Endometrium (tissue), 2 donors: ENCODE data around the gene FCN2.

Experiments
- FAIRE-seq: peaks from 2 replicates; lab custom pipeline; 2012; peaks lifted over from hg19 to GRCh38; lab: Jason Lieb, UNC
- donor health status: control.
- donor health status: control.

The FCN2 gene

DNA sequence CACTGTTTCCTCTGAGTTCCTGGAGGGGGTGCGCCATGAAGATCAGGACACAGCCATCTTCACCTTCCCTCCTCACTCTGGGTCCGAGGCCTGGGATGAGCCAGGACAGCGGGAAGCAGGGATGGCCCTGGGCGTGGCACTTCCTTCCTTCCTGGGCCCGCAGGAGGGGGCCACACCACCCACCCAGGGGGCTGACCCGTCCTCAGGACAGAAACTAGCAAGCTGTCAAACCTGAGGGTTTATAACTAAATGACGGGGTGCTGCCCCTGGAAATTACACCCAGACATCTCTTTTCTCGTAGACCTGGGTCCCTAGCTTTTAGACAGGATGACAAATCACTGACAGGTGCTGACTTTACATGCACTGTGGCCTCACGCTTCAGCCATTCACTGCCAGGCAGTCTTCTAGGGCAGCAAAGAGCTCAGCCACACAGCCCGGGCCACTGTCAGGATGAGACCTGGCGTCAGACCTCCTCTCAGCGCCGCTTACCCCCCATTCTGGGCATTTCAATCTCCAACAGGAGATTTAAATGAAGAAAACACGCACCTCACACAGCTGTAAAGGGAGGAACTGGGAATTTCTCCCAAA lies 8.1 kb downstream of the FCN2 start:
- no peak for FAIRE-seq

DNA sequence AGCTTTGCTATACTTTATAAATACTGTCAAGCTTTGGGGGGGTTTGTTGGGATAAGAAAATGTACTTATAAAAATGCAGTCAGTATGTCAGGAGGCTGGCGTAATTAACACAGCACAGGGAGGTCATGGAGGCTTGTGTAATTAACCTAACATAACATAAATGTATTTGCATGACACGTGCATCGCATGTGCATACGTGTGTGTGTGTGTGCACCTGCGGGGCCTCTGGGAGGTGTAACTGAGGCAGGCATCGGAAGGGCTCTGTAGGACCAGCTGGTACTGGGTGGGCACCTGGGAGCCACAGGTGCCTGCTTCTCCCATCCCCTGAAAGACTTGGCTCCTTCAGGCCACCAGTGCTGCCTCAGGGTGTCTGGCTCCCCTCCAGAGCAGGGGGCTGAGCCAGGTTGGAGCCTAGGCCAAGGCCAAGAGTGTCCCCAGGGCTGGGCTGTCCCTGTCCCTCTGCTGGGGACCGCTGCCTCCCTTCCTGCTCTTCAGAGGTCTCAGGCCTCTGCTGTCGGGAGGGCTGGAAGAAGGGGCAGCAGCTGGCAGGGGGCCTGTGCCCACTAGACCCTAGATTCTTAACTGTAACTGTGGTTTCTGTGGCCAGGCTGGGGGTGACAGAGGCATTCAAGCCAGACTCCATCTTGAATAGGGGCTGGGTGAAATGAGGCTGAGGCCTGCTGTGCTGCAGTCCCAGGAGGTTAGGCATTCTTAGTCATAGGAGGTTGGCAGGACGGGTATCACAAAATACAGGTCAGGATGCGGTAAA lies 9.0 kb downstream of the FCN2 start:
- no peak for FAIRE-seq

DNA sequence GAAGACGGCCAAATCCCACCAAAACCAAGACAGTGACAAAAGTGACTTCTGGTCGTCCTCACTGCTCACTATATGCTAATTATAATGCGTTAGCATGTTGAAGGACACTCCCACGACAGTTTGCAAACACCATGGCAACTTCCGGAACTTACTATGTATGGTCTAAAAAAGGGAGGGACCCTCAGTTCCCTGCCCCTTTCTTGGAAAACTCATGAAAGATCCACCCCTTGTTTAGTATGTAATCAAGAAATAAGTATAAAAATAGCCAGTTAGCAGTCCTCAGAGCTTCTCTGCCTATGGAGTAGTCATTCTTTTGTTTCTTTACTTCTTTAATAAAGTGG lies 9.5 kb downstream of the FCN2 start:
- no peak for FAIRE-seq

DNA sequence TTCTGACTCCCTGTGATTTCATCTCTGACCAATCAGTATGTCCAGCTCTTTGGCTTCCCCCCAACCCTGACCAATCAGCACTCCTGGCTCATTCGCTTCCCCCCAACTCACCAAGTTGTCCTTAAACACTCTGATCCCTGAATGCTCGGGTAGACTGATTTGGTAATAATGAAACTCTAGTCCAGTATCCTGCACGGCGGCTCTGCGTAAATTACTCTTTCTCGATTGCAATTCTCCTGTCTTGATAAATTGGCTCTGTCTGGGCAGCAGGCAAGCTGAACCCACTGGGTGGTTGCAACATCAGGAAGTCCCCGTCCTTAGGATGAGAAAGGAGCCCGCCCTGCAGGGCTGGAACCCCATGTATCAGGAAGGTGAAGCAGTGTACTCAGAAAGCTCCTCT lies 10.4 kb downstream of the FCN2 start:
- FAIRE-seq = no peak

DNA sequence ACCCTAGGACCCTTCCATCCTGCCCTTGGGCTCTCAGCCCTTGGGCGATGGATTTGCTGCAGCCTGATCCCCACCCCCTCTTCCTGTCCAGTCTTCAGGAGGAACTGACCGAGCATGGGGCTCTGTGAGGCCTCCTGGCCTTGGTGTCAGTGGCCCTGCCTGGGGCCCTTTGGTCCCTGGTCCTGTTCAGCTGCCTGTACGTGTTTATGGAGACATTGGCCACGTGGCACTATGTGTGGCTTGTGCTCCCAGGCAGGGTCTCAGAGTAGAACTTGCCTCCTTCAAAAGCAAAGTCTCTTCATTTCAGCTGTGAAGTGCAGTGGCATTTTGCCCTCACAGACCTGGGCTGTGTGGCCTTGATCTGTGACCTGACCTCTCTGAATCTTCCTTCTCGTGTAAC lies 11.1 kb downstream of the FCN2 start:
- no peak for FAIRE-seq

DNA sequence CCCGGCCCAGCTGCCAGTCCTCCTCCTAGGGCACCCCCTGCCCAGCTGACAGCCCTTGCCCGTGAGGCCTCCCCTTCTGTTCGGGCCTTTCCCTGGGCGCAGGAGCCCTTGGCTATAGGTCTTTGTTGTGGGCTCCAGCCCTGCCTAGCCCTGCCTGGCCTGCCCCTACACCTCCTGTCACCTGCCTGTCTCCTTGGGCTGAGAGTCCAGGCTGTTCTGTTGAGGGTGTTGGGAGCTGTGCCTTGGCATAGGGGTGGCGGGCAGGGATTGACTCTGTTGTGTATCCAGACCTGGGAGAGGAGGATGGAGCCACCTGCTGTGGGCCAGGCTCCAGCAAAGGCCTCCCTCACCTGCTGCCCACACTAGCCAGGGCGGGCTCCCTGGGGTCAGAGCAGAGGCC lies 11.6 kb downstream of the FCN2 start:
- FAIRE-seq = no peak

DNA sequence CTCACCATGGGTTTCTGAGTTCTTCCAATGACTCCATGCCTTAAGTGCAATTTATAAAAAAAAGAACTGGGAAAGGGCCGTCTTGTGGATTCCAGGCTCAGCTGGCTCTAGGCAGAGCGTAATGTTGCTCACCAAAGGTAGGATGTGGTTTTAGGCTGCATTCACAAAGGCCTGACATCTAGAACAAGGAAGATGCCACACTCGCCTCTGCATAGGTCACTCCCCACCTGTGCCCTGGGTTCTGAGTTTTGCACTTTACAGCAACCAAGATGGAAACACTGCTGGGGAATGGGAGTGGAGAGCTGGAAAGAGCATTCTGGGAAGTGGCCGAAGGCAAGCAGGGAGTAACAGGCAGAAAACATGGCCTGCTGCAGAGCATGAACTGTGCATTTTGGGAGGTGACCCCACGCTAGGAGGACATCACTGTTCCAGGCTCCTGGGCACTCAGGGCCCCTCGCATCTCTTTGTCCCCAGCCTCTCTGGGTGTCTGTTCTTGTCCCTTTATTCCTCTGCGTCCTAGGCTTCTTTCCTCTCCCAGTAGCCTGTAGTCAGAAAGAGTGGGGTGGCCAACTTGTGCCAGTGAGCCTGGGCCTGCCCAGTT lies 12.3 kb downstream of the FCN2 start:
- FAIRE-seq = no peak

DNA sequence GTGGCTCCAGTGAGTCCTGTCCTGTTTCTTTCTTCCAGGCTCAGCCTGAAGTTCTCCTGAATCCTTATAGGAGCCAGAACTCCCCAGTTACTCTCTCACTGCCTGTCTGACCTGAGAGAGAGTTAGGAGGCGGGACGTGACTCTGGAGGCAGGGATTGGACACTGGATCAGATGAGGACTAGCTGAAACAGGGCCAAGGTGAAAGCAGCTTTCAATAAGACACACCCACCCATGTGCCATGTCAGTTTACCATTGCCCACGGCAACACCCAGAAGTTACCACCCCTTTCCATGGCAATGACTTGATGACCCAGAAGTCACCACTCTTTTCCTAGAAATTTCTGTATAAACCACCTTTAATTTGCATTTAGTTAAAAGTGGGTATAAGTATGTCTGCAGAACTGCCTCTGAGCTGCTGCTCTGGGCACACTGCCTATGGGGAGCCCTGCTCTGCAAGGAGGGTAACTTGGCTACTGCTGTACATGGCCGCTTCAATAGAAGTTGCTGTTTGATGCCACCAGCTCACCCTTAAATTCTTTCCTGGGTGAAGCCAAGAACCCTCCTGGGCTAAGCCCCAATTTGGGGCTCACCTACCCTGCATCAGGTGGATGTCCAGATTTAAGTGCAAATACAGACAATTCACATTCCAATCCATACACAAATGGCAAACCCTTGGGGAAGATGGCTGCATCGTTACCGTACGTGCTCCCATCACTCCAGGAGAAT lies 13.7 kb downstream of the FCN2 start:
- no peak for FAIRE-seq

DNA sequence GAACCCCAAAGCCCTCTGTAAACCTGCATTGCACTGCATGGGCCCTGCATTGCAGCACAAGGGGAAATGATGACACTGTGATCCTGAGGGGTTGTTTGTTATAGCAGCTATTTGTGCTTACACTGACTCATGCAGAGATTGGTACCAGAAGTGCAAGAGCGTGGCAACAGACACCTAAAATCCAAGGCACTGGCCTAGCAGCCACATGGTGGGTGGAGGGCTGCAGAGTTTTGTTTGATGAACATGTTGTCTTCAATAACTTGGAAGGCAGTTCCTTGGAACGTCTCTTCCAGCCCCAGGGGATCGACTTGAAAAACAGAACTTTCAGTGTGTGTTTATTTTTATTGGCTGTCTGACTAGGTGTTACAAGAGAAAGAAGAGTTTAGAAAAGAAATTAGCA lies 14.5 kb downstream of the FCN2 start:
- FAIRE-seq = no peak

DNA sequence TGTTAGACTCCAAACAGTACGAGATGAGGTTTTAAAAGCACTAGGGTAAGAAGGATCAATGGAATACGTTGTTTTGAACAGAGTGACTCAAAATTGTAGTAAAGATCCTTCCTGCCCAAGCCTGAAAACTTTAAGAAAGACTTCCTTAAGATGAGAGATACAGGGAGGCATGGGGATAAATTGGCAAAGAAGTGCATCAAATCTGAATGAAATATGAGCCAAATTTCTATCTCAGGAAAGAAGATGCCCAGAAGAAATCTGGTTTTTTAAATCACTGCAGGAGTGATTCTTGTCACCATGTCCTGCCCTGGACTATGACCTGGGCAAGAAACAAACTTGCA lies 14.9 kb downstream of the FCN2 start:
- FAIRE-seq = no peak

DNA sequence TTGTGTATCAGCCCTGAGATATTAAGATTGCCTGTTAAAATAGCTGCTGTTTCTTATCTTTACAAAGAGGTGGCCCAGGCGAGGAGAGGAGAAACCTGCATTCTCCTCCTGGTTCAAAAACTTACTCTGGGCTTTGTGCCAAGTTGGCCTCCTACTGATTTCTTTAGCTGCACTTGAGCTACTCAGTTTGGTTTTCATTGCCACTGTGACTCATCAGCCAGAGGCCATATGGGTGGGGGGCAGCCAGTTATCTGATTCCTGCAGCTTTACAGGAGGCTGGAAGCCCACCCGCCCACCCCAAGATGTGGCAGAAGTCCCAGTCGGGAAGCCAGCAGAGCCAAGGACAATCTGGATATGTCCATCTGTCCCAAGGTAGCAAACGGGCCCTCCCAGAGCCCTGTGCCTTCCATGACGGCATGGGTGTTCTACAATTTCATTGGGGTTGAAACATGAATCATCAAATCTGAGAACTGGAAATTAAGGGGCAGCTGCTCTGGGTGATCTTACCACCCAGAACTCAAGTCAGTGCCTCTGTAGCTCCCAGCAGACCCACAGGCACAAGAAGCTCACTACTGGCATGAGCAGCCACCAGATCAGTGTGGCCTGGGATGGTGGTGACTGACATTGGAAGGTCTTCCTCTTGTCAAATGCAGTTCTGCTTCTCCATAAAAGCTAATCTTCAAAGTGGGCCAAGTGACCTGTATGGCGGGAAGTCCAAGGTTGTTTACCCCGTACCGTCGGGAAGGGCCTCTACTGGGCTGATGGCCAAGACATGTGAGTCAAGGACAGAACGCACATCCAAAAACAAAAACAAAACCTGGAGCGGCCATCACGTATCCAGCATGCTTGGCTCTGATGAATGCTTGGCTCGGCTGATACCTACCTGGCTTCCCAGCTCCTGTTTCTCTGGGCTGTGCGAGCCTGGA lies 15.6 kb downstream of the FCN2 start:
- FAIRE-seq = no peak

DNA sequence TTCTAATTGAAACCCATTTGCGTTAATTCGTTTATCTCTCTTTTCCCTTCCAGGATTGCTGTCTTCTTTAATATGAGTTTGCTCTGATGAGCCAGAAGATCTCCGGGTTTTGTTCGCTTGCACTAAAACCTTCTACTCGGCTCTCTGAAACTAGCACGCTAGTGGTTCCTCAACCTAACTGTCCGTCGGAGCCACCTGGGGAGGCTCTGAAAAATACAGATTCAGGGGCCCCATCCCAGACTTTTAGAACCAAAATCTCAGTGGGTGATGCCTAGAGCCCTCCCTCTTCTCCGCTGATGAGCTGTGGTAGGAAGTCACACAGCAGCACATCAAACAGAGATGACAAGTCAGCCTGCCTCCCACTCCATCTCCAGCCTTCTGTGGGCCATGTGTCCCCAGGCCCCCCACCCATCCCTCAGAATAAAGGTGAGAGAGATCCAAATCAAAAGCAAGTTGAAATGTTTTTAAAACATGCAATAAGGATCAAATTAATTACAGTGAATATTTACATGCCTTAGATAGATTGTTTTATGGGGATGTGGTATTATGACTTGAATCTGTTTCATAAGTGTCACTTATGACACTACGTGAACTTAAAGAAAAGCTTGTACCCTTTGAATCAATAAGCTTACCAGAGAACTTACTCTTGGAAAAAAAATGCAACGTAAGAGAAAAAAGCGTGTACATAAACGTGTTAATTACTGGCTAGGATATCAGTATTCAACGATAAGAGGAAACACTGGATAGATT lies 16.4 kb downstream of the FCN2 start:
- FAIRE-seq = no peak

DNA sequence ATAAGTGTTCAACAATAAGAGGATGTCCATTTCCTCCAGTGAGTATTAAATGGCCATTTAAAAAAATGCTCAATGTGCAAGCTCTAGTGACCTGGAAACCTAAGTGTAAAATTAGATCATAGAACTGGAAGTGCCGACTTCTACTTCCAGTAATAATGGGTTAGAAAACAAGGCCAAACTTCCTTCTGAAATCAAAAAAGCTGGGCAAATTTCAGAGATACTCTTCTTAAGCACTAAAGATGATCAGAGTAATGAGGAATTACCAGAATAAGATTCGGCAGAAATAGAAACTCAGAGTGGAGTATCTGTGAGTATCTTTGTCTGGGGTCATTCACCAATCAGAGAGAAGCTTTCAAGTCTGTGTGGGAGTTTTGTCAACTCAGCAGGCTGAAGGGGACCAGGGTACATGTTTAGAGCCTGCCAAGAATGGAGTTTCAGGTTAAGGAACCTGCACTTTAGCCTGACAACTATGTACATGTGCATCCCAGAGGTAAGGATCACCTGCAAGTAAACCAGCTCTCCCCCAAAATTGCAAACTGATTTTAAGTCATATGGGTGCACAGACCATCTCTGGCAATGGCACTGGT lies 17.1 kb downstream of the FCN2 start:
- no peak for FAIRE-seq

DNA sequence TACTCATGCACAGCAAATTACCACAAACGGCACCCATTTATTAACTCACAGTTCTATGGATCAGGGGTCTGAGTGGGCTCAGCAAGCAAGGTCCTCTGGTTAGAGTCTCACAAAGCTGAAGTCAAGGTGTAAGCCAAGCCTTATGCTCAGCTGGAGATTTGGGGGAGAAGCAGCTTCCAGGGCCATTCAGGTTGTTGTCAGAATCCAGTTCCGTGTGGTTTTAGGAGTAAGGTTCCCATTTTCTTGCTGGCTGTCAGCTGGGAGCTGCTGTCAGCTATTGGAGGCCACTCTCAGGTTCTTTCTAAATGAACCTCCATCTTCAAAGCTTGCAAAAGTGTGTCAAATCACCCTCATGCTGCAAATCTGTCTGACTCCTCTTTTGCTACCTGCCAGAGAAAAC lies 17.7 kb downstream of the FCN2 start:
- FAIRE-seq = no peak

DNA sequence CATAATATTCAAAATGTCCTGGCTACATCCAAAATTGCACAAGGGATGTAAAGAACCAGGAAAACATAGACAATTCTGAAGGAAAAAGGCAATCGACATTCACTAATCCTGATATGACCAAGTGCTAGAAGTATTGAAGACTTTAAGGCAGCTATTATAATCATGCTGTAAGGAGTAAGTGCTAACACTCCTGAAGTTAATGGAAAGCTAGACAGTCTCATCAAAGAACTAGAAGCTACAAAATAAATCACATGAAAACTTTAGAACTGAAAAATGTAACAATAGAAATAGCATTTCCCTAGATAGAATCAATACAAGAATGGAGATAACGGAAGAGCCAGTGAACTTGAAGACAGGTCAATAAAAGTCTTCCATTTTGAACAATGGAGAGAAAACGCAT lies 18.6 kb downstream of the FCN2 start:
- FAIRE-seq = no peak

DNA sequence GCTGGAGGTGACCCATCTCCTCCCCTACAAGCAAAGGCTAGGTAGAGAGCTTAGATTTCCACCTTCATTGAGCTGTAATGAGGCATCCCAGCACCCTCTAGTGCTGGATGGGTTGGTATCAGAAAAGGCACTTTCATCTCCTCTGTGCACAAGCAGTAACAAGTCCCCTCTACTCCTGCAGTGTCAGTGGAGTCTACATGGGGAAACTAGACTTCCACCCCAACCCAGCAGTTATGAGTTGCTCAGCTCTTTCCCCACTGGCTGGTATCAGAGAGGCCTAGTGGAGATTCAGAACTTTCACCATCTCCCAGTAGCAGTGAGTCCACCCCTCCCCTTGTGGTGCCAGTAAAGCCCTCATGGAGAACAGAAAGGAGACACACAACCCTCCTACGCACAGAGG lies 19.2 kb downstream of the FCN2 start:
- no peak for FAIRE-seq

DNA sequence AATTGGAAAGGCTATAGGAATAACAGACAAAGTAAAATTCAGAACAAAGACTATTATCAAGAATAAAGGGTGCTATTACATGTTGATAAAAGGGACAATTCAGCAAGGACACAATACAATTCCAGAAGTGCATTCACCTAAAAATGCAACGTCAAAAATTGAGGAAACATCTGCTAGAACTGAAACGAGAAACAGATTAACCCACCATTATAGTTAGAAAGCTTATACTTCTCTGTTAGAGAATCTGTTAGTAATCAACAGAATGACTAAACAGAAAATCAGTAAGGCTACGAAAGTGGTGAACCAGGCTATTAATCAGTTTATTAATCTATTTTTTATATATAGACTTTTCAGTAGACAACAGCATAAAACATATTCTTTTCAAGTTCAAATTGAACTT lies 22.3 kb downstream of the FCN2 start:
- FAIRE-seq = no peak

DNA sequence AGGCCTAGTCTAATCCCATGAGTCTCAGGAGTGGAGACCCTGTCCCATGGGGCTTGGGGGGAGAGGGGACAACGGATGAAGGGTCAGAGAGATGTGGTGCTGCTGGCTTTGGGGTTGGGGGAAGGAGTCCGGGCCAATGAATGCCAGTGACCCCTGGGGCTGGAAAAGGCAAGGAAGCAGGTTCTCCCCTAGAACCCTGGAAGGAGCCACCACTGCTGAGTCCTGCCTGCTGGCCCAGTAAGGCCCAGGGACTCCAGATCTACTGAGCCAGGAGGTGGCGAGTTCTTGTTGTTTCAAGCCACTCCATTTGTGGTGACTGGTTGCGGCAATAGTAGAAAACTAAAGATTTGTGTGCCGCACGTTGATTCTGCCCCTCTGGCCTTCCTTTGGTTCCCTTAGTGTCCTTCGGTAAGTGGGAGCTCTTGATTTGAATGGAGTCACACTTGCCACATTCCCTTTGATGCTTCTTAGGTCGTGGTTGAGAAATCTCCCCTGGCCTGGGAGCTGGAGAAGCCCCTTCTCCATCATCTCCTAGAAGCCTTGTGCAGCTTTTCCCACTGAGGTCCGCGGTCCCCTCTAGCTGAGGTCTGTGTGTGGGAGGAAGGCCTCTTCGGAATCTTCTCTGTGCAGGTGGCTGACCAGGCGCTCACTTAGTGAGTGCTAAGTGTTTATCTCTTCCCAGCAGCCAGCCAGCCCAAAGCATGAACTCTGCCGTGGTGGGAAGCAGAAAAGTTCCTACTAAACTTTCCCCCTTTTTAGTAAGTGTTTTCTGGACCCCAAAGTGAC lies 28.1 kb downstream of the FCN2 start:
- FAIRE-seq = no peak

DNA sequence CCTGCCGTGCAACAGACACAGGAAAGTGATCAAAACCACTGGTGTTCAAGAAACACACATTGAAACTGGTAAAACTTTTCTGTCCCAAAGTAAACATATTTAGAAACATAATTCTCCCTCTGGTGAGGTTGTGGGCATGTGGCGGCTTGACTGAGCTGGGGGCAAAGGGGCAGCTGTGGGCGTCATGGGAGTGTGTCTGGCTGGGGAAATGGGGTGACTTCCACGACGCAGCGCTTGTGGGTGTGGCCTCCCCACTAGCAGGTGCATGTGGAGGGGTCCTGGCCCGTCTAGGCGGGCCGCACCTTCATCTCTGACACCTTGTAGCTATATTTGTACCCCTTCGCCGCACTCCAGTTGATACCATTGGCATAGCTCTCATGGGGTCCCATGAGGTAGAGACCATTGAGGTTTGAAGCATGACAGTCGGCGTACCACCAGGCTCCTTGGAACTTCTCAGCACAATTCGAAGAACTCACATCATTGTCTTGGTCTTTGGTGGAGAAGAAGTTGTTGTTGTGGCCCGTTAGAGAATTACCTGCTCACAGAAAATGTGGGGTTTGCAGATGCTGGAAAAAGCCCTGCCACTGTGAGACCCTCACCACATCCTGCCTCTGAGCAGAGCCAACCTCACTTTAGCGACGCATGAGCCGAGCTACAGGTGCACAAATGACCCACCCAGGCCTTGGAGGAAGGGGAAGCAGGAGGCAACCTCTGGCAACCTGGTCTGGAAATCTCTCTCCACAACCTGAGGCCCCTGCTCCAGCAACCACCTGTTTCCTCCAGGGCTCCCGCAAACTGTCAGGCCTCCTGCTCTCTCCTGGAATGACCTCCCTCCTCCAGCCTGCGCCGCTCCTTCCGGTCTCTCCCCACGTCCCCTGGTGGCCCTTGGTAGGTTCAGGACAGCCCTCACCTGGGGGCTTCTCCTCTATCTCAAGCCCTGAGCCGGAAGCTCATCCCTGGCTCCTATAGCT lies 29.2 kb downstream of the FCN2 start:
- no peak for FAIRE-seq
